Mesendoderm (in vitro differentiated cells): Measurements from ENCODE around the gene RGS1.

ENCODE experiments used
- DNase-seq: peaks from one replicate; pipeline ENCODE4 v3.0.0; 2013
- H2AK5ac ChIP-seq: 2 replicates; pipeline ENCODE4 v1.6.1; 2013; ENCODE audit warnings: low read length, inconsistent platforms
- H2BK120ac ChIP-seq: 2 replicates; pipeline ENCODE4 v1.6.1; 2013; ENCODE audit warnings: low read depth, mild to moderate bottlenecking, low read length, moderate library complexity, mixed read lengths
- H2BK15ac ChIP-seq: replicated peaks from 2 replicates; pipeline ENCODE4 v1.6.1; 2013; ENCODE audit warnings: low read depth, mild to moderate bottlenecking, moderate library complexity
- H2BK5ac ChIP-seq: 2 replicates; pipeline ENCODE4 v1.6.1; 2013; ENCODE audit warnings: low read length, inconsistent platforms
- H3K18ac ChIP-seq: 2 replicates; pipeline ENCODE4 v1.6.1; 2013; ENCODE audit warnings: mild to moderate bottlenecking, low read length, mixed read lengths
- H3K23ac ChIP-seq: one replicate; pipeline ENCODE4 v1.6.1; 2013; ENCODE audit warnings: low read length
- H3K27ac ChIP-seq: 2 replicates; pipeline ENCODE4 v1.5.1; 2013; ENCODE audit warnings: low read depth, mild to moderate bottlenecking, inconsistent platforms, low read length, moderate library complexity
- H3K27me3 ChIP-seq: 2 replicates; pipeline ENCODE4 v1.6.1; 2013; ENCODE audit warnings: low read length, control low read depth, mild to moderate bottlenecking, inconsistent platforms; ENCODE audit not compliant: insufficient read depth, poor library complexity
- H3K36me3 ChIP-seq: 2 replicates; pipeline ENCODE4 v1.6.1; 2013; ENCODE audit warnings: low read length, inconsistent platforms; ENCODE audit not compliant: control insufficient read depth, insufficient read depth
- H3K4ac ChIP-seq: one replicate; pipeline ENCODE4 v1.6.1; 2013; ENCODE audit warnings: low read depth, mild to moderate bottlenecking, low read length, moderate library complexity
- H3K4me1 ChIP-seq: 2 replicates; pipeline ENCODE4 v1.6.1; 2013; ENCODE audit warnings: low read depth, low read length, inconsistent platforms; ENCODE audit not compliant: control insufficient read depth
- H3K4me2 ChIP-seq: 2 replicates; pipeline ENCODE4 v1.6.1; 2013; ENCODE audit warnings: low read length
- H3K4me3 ChIP-seq: 2 replicates; pipeline ENCODE4 v1.5.1; 2013; ENCODE audit warnings: mild to moderate bottlenecking, low read length
- H3K56ac ChIP-seq: one replicate; pipeline ENCODE4 v1.6.1; 2013; ENCODE audit warnings: low read length
- H3K79me1 ChIP-seq: 2 replicates; pipeline ENCODE4 v1.6.1; 2013; ENCODE audit warnings: low read length, inconsistent platforms
- H3K79me2 ChIP-seq: 2 replicates; pipeline ENCODE4 v1.6.1; 2013; ENCODE audit warnings: mild to moderate bottlenecking, low read length; ENCODE audit not compliant: control insufficient read depth, insufficient read depth
- H3K9ac ChIP-seq: 2 replicates; pipeline ENCODE4 v1.6.1; 2013; ENCODE audit warnings: low read length, inconsistent platforms
- H4K5ac ChIP-seq: one replicate; pipeline ENCODE4 v1.6.1; 2013; ENCODE audit warnings: low read length
- H4K8ac ChIP-seq: one replicate; pipeline ENCODE4 v1.6.1; 2013; ENCODE audit warnings: low read depth, mild to moderate bottlenecking, control low read depth, low read length, moderate library complexity
- WGBS: extraction: QIAGEN DNeasy Blood & Tissue Kit; methylation state at CpG from one replicate; pipeline ENCODE4 v1.1.7; 2013; ENCODE audit warnings: low lambda C conversion rate, missing lambda C conversion rate; ENCODE audit not compliant: insufficient coverage; ENCODE audit errors: extremely low coverage; 5-methylcytosine and 5-hydroxymethylcytosine counted together

RGS1 gene

DNA sequence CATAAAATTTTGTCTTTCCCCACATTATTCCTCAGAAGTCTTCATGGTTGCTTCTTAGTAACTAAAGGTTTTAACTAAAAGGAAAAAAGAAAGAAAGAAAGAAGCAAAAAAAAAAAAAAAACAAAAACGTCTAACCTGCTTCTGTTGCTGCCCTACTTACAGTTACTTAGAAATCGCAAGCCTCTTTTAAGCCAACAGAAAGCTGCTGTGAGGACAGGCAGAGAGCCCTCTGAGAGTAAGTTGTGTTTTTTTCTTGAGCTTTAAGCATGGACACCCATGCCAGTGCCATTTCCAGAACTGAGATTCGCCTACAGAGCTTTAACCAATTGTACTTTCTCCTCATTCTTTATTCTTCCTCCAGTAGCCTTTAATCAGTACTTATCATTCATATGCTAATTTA lies 25.6 kb upstream of the RGS1 start:
- no peak for DNase-seq
- H3K27me3 ChIP-seq = no peaks in the 10 kb centered on the region
- H3K18ac ChIP-seq = no peak overlapping the region
- no peak overlapping the region for H3K56ac ChIP-seq
- H3K27ac ChIP-seq = no peak overlapping the region
- H3K79me2 ChIP-seq = no peaks in the 10 kb centered on the region
- no peak overlapping the region for H3K4ac ChIP-seq
- H3K23ac ChIP-seq = no peak overlapping the region
- H2AK5ac ChIP-seq = no peak overlapping the region
- H3K9ac ChIP-seq = no peak overlapping the region
- no peak overlapping the region for H3K4me3 ChIP-seq
- H3K79me1 ChIP-seq = no peaks in the 10 kb centered on the region
- no peaks in the 10 kb centered on the region for H3K36me3 ChIP-seq
- no CpG with 5 or more reads among the region's 3 CpGs for WGBS
- H4K8ac ChIP-seq = no peak overlapping the region
- H2BK15ac ChIP-seq = no peak overlapping the region
- H3K4me1 ChIP-seq = no peaks in the 10 kb centered on the region
- no peak overlapping the region for H4K5ac ChIP-seq
- H2BK120ac ChIP-seq = no peak overlapping the region
- H2BK5ac ChIP-seq = no peak overlapping the region
- no peak overlapping the region for H3K4me2 ChIP-seq

DNA sequence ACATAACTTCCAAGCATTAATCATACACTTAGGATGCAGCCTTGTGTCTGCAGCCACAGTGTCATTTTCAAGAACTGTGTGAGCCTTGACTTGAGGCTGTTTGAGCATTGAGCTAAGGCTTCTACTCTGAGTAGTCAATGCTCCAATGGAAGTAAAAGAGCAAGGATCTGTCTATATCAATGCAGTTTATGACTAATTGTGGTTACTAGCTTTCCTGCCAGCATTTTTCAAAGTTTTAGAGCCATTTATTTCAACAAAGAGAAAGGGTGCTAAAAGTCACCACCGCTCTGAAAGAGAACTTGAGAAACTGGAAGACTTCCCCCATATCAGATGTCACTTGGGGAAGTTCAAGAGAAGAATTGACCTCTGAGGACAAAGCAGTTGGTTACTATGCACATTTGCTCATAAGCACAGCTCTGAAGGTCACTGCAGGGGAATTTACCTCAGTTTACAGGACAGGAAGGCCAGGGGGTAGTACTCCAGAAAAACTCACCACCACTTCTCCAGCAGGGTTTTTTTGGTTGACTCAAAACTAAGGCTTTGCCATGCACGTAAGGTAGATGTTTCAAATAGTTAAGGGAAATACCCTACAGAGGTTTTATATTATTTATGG lies 24.5 kb upstream of the RGS1 start:
- Histone ChIP-seq H3K27me3 (no peaks in the 10 kb centered on the region), H3K79me2 (no peaks in the 10 kb centered on the region), H3K4ac (peak overlapping the region; percentile 55), H2BK120ac (no peak overlapping the region), H2BK15ac (no peak overlapping the region), H3K18ac (no peak overlapping the region), H3K36me3 (no peaks in the 10 kb centered on the region), H2AK5ac (no peak overlapping the region), H3K4me3 (no peak overlapping the region), H3K23ac (no peak overlapping the region), H3K4me1 (no peaks in the 10 kb centered on the region), H3K27ac (no peak overlapping the region), H3K56ac (no peak overlapping the region), H4K8ac (no peak overlapping the region), H3K79me1 (no peaks in the 10 kb centered on the region), H4K5ac (no peak overlapping the region), H3K9ac (no peak overlapping the region), H2BK5ac (no peak overlapping the region), H3K4me2 (no peak overlapping the region)
- no CpG with 5 or more reads among the region's 2 CpGs for WGBS
- DNase-seq = no peak

DNA sequence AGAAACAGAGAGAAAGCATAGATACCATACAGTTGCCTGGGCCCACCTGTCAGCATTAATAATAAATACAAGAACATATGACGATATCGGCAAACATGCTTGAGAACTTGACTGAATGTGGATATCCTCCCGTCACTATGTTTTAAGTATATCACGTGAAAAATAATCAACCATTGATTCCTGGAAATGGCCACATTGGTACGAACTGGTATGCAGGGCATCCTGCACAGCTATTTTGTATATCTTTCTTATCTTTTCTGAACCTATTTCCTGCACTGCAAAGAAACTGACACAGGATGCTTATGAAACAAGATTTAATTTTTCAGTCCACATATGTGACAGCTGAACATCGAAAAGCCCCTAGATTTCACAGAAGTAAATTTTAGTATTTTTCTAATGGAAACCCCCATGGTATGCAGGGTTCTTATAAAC lies 22.8 kb upstream of the RGS1 start:
- H3K27me3 ChIP-seq = no peaks in the 10 kb centered on the region
- H2AK5ac ChIP-seq = no peak overlapping the region
- H3K56ac ChIP-seq = no peak overlapping the region
- H3K79me2 ChIP-seq = no peaks in the 10 kb centered on the region
- H4K8ac ChIP-seq = no peak overlapping the region
- H3K4me2 ChIP-seq = no peak overlapping the region
- no peak overlapping the region for H3K27ac ChIP-seq
- H2BK5ac ChIP-seq = no peak overlapping the region
- H3K4ac ChIP-seq = no peak overlapping the region
- no peaks in the 10 kb centered on the region for H3K4me1 ChIP-seq
- WGBS = no CpG with 5 or more reads among the region's 6 CpGs
- no peak for DNase-seq
- no peak overlapping the region for H3K18ac ChIP-seq
- H3K36me3 ChIP-seq = no peaks in the 10 kb centered on the region
- H3K23ac ChIP-seq = no peak overlapping the region
- H2BK15ac ChIP-seq = no peak overlapping the region
- H3K4me3 ChIP-seq = no peak overlapping the region
- H4K5ac ChIP-seq = no peak overlapping the region
- H2BK120ac ChIP-seq = no peak overlapping the region
- no peak overlapping the region for H3K9ac ChIP-seq
- H3K79me1 ChIP-seq = no peaks in the 10 kb centered on the region

DNA sequence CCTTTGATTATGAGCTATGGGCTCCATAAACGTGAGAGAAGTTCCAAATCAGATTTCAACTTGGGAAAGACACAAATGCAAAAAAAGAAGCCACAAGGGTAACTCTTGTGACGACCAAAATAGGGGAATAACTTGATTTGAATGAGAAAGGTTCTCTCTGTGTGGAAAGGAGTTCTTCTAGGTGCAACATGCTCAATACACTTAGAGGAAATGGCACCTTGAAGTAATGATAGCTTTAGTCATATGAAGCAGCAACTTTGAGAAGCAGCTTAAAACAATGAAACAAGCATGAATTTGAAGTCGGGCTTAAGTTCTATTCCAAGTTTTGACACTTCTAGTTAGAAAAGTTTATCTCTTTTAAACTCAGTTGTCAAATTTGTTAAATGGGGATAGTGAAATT lies 21.8 kb upstream of the RGS1 start:
- Histone ChIP-seq H3K9ac (no peak overlapping the region), H4K5ac (no peak overlapping the region), H3K4ac (no peak overlapping the region), H3K4me2 (no peak overlapping the region), H3K27ac (no peak overlapping the region), H3K56ac (no peak overlapping the region), H2BK120ac (no peak overlapping the region), H3K4me3 (no peak overlapping the region), H3K79me1 (no peaks in the 10 kb centered on the region), H3K79me2 (no peaks in the 10 kb centered on the region), H3K18ac (no peak overlapping the region), H3K4me1 (no peaks in the 10 kb centered on the region), H4K8ac (no peak overlapping the region), H3K36me3 (no peaks in the 10 kb centered on the region), H2BK15ac (no peak overlapping the region), H2AK5ac (no peak overlapping the region), H2BK5ac (no peak overlapping the region), H3K23ac (no peak overlapping the region), H3K27me3 (no peaks in the 10 kb centered on the region)
- no peak for DNase-seq
- WGBS = no CpG with 5 or more reads among the region's 3 CpGs

DNA sequence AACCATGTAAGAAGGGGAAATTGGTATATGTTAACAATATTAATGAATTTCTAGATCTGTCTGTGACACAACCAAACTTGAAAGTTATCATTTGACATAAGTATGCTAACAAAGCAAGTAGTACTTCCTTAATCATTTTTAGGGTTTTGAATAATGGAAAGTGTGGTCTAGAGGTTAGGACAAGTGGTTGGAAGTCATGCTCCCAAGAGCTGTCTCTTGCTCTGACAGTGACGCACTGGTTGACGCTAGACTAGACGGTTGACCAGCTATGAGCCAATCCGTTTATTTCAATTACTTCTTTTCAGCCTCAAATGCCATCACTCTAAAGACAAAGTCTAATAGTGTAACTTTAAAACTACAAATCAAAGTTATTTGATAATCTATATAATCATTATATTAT lies 20.7 kb upstream of the RGS1 start:
- H2BK5ac ChIP-seq = no peak overlapping the region
- no peak overlapping the region for H2BK120ac ChIP-seq
- no peak overlapping the region for H4K8ac ChIP-seq
- no peak overlapping the region for H3K4me2 ChIP-seq
- no peak for DNase-seq
- H2BK15ac ChIP-seq = no peak overlapping the region
- no peak overlapping the region for H3K56ac ChIP-seq
- H4K5ac ChIP-seq = no peak overlapping the region
- no peaks in the 10 kb centered on the region for H3K27me3 ChIP-seq
- H3K4ac ChIP-seq = no peak overlapping the region
- H3K18ac ChIP-seq = no peak overlapping the region
- H2AK5ac ChIP-seq = no peak overlapping the region
- H3K9ac ChIP-seq = no peak overlapping the region
- no peaks in the 10 kb centered on the region for H3K36me3 ChIP-seq
- no peaks in the 10 kb centered on the region for H3K4me1 ChIP-seq
- H3K79me2 ChIP-seq = no peaks in the 10 kb centered on the region
- H3K23ac ChIP-seq = no peak overlapping the region
- no peak overlapping the region for H3K27ac ChIP-seq
- WGBS = no CpG with 5 or more reads among the region's 4 CpGs
- H3K79me1 ChIP-seq = no peaks in the 10 kb centered on the region
- H3K4me3 ChIP-seq = no peak overlapping the region

DNA sequence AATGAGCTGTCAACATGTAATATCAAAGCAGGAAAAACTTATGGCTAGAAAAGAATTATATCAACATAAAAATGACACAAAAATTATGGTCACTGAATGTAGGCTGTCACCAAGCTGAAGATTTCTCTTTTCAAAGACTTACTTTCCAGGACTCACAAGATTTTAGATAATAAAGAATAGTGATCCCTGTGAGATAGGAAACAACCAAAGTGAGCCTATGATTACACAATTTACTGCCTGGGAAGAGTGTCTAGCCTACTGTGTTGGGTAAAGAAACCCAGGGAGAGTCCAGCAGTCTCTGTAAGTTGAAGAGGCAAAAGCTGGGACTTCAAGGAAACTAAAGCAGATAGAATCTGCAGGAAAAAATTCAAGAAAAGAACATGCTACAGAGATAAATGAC lies 20.2 kb upstream of the RGS1 start:
- no peak overlapping the region for H2AK5ac ChIP-seq
- no peak overlapping the region for H3K23ac ChIP-seq
- no peak overlapping the region for H3K56ac ChIP-seq
- H3K4ac ChIP-seq = no peak overlapping the region
- no peaks in the 10 kb centered on the region for H3K27me3 ChIP-seq
- no peak for DNase-seq
- no peak overlapping the region for H2BK15ac ChIP-seq
- H4K8ac ChIP-seq = no peak overlapping the region
- H3K4me1 ChIP-seq = no peaks in the 10 kb centered on the region
- no peaks in the 10 kb centered on the region for H3K36me3 ChIP-seq
- H2BK120ac ChIP-seq = no peak overlapping the region
- no peak overlapping the region for H2BK5ac ChIP-seq
- H3K79me2 ChIP-seq = no peaks in the 10 kb centered on the region
- H4K5ac ChIP-seq = no peak overlapping the region
- H3K79me1 ChIP-seq = no peaks in the 10 kb centered on the region
- H3K9ac ChIP-seq = no peak overlapping the region
- H3K4me2 ChIP-seq = no peak overlapping the region
- H3K18ac ChIP-seq = no peak overlapping the region
- H3K4me3 ChIP-seq = no peak overlapping the region
- no peak overlapping the region for H3K27ac ChIP-seq
